ENCODE measurements around the gene ZNF521.

- TF ChIP-seq POLR2AphosphoS5 (IDR thresholded peaks at IDR 0.05; ENCODE audit: low read depth, low read length) (no peak), SPI1 (IDR thresholded peaks at IDR 0.05; ENCODE audit: low read depth, low read length) (no peak), TAF1 (IDR thresholded peaks at IDR 0.05; ENCODE audit: low read depth, low read length) (no peak), POLR2A (IDR thresholded peaks at IDR 0.05; ENCODE audit: low read depth, low read length) (no peak)
Measured at GRCh38 chr18:25176518-25177042, 175.4 kb downstream of the ZNF521 start.

All from GM12891 (cell line).